PC-3 (cell line): Measurements from ENCODE around the gene SECISBP2L. TPM values are rescaled to one million over a fixed set of nuclear protein-coding genes. Genes with fewer than 3 reads are reported as not detected.
A peak's percentile ranks its signal among the peaks of the same experiment; 100 is the strongest.

Experiments
- ATAC-seq: fragments of 200-7000 bp; cut with Tn5 transposase; 2 replicates; pipeline ENCODE4 v1.9.1; 2020; ENCODE audit warnings: mild to moderate bottlenecking, moderate library complexity
- BruUV-seq: library from RNA; stranded (reverse); fragments of 400-500 nt; replicated peaks from 2 replicates; lab custom pipeline; 2021; lab: Mats Ljungman, UMichigan
- CTCF ChIA-PET: fragments of 300-600 bp; sonication (Branson Sonifier 250); formaldehyde crosslinking; loops from one replicate; lab custom pipeline; 2022; ENCODE audit warnings: antibody characterized with exemption; lab: Charles Lee
- POLR2A ChIA-PET: fragments of 300-600 bp; sonication (Branson Sonifier 250); formaldehyde crosslinking; loops from one replicate; lab custom pipeline; 2022; ENCODE audit warnings: antibody characterized with exemption; ENCODE audit not compliant: unreplicated experiment; lab: Charles Lee
- DNase-seq: peaks from one replicate; pipeline ENCODE4 v3.0.0-alpha.2; 2015
- H2AFZ ChIP-seq: fragments of 300-600 bp; sonication (generic); 2 replicates; pipeline ENCODE4 v1.6.0; 2016; ENCODE audit warnings: antibody characterized with exemption, low read length
- H3F3A ChIP-seq: fragments of 300-600 bp; sonication (generic); one replicate; pipeline ENCODE4 v1.6.0; 2017; ENCODE audit warnings: antibody characterized with exemption, low read length, control low read depth, mild to moderate bottlenecking; ENCODE audit not compliant: unreplicated experiment
- H3K27ac ChIP-seq: fragments of 300-600 bp; sonication (generic); 2 replicates; pipeline ENCODE4 v1.5.1; 2016; ENCODE audit warnings: mild to moderate bottlenecking, low read length
- H3K27me3 ChIP-seq: fragments of 300-600 bp; sonication (generic); 2 replicates; pipeline ENCODE4 v1.6.1; 2016; ENCODE audit warnings: low read length, mixed read lengths
- H3K36me3 ChIP-seq: fragments of 300-600 bp; sonication (generic); 2 replicates; pipeline ENCODE4 v1.6.1; 2016; ENCODE audit warnings: low read depth, mixed run types, low read length, mixed read lengths
- H3K4me1 ChIP-seq: fragments of 300-600 bp; sonication (generic); 2 replicates; pipeline ENCODE4 v1.5.1; 2016; ENCODE audit warnings: low read length; ENCODE audit not compliant: insufficient read depth
- H3K4me2 ChIP-seq: fragments of 300-600 bp; sonication (generic); 2 replicates; pipeline ENCODE4 v1.6.0; 2016; ENCODE audit warnings: low read length
- H3K4me3 ChIP-seq: fragments of 300-600 bp; sonication (generic); 2 replicates; pipeline ENCODE4 v1.5.1; 2016; ENCODE audit warnings: mild to moderate bottlenecking, low read length, mixed read lengths
- H3K79me2 ChIP-seq: fragments of 300-600 bp; sonication (generic); 2 replicates; pipeline ENCODE4 v1.6.1; 2017; ENCODE audit warnings: low read length, mixed read lengths
- H3K9ac ChIP-seq: fragments of 300-600 bp; sonication (generic); 2 replicates; pipeline ENCODE4 v1.6.0; 2016; ENCODE audit warnings: mild to moderate bottlenecking, low read length
- H3K9me2 ChIP-seq: fragments of 300-600 bp; sonication (generic); replicated peaks from 2 replicates; pipeline ENCODE4 v1.6.1; 2016; ENCODE audit warnings: mixed run types, low read length, mixed read lengths
- H3K9me3 ChIP-seq: fragments of 300-600 bp; sonication (generic); 2 replicates; pipeline ENCODE4 v1.6.1; 2016; ENCODE audit warnings: low read length, mixed read lengths
- H4K20me1 ChIP-seq: fragments of 300-600 bp; sonication (generic); 2 replicates; pipeline ENCODE4 v1.6.1; 2016; ENCODE audit warnings: low read length, mixed read lengths
- EZH2 ChIP-seq: fragments of 300-600 bp; sonication (generic); IDR thresholded peaks from one replicate; pipeline ENCODE4 v1.6.1; 2017; ENCODE audit warnings: antibody characterized with exemption, mild to moderate bottlenecking, low read length; ENCODE audit not compliant: unreplicated experiment
- EZH2phosphoT487 ChIP-seq: fragments of 300-600 bp; sonication (generic); IDR thresholded peaks from 2 replicates; pipeline ENCODE4 v1.6.1; 2018; ENCODE audit warnings: mild to moderate bottlenecking, antibody characterized with exemption, low read length, borderline replicate concordance
- intact Hi-C: fragments of 100-400 bp; cut with micrococcal nuclease; formaldehyde crosslinking; loops from 2 replicates; pipeline ENCODE4 v1.9.0; 2023
- total RNA-seq: library from RNA; depleted of rRNA; stranded (reverse); fragments of >200 nt; gene quantifications from 2 replicates; pipeline ENCODE4 v1.2.3, GENCODE V29; 2014
- TF ChIP-seq, protein P1 (sequence below): fragments of 300-600 bp; sonication (generic); conservative IDR thresholded peaks from 2 replicates; pipeline ENCODE4 v1.5.1; 2017; ENCODE audit warnings: antibody characterized with exemption, low read depth, mild to moderate bottlenecking, low read length

SECISBP2L gene
- total RNA-seq, 1 experiment from 2014 or later = 18.6 TPM

DNA sequence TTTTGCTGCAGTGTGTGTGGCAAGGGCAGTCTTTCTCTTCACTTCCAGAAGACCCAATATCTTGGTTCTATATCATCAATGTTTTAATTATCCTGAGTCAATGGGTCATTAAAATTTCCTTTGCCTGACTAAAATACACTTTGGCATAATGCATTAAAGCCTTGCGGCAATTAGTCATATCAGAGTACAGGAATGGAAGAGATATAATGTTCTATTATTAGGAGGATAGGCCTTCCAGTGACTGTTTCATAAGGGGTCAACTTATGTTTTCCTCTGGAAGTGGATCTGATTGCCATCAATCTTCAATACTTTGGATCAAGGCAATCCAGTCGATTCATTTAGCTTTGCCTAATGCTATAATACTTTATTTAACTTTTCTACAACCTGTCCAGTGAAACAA, 9.4 kb upstream of the SECISBP2L start:
- ChIA-PET CTCF (no interaction called here), POLR2A (no interaction called here)
- H3K4me2 ChIP-seq = no peak overlapping the region
- H3K27me3 ChIP-seq = no peaks in the 10 kb centered on the region
- H3K9ac ChIP-seq = no peak overlapping the region
- no peak for DNase-seq
- H3K27ac ChIP-seq = no peak overlapping the region
- no peaks in the 10 kb centered on the region for H3F3A ChIP-seq
- no peaks in the 10 kb centered on the region for H3K9me2 ChIP-seq
- no peaks in the 10 kb centered on the region for H4K20me1 ChIP-seq
- H2AFZ ChIP-seq = no peak overlapping the region
- BruUV-seq = no TSS peak
- intact Hi-C loops = no loop called here
- no peaks in the 10 kb centered on the region for H3K4me1 ChIP-seq
- H3K79me2 ChIP-seq = no peaks in the 10 kb centered on the region
- no peak for ATAC-seq
- no peak for TF ChIP-seq EZH2
- TF ChIP-seq, protein P1, sequence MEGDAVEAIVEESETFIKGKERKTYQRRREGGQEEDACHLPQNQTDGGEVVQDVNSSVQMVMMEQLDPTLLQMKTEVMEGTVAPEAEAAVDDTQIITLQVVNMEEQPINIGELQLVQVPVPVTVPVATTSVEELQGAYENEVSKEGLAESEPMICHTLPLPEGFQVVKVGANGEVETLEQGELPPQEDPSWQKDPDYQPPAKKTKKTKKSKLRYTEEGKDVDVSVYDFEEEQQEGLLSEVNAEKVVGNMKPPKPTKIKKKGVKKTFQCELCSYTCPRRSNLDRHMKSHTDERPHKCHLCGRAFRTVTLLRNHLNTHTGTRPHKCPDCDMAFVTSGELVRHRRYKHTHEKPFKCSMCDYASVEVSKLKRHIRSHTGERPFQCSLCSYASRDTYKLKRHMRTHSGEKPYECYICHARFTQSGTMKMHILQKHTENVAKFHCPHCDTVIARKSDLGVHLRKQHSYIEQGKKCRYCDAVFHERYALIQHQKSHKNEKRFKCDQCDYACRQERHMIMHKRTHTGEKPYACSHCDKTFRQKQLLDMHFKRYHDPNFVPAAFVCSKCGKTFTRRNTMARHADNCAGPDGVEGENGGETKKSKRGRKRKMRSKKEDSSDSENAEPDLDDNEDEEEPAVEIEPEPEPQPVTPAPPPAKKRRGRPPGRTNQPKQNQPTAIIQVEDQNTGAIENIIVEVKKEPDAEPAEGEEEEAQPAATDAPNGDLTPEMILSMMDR = no peak
- no peak for TF ChIP-seq EZH2phosphoT487
- no peak overlapping the region for H3K4me3 ChIP-seq
- no peaks in the 10 kb centered on the region for H3K9me3 ChIP-seq
- H3K36me3 ChIP-seq = no peaks in the 10 kb centered on the region

DNA sequence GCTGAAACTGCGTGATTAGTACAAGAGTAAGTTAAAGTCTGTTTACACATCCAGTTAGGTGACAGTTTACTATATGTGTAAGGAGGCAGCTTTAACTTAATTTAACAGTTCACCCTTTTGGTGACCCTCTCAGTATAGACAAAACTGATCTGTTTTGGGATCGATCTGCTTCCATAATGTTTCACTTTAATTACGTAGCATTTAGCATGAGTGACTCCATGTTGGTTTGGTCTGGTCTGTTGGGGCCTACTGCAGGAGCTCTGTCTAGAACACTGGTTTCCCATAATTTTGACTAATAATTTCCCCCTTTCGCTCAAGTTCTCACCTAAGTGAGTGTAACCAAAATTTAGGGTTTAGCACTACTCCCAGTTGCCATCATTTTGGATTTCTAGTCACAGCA, 6.4 kb upstream of the SECISBP2L start:
- Histone ChIP-seq H4K20me1 (no peaks in the 10 kb centered on the region), H3K79me2 (no peaks in the 10 kb centered on the region), H3K9me3 (no peaks in the 10 kb centered on the region), H3F3A (no peaks in the 10 kb centered on the region), H3K36me3 (no peaks in the 10 kb centered on the region), H3K27me3 (no peaks in the 10 kb centered on the region), H3K9ac (no peak overlapping the region), H3K27ac (no peak overlapping the region), H3K4me1 (no peaks in the 10 kb centered on the region), H3K9me2 (no peaks in the 10 kb centered on the region), H2AFZ (no peak overlapping the region), H3K4me3 (no peak overlapping the region), H3K4me2 (no peak overlapping the region)
- ATAC-seq (no peak), DNase-seq (no peak)
- BruUV-seq = no TSS peak
- ChIA-PET POLR2A (no interaction called here), CTCF (no interaction called here)
- TF ChIP-seq, protein P1 = no peak
- TF ChIP-seq EZH2phosphoT487 (no peak), EZH2 (no peak)
- intact Hi-C loops = no loop called here

DNA sequence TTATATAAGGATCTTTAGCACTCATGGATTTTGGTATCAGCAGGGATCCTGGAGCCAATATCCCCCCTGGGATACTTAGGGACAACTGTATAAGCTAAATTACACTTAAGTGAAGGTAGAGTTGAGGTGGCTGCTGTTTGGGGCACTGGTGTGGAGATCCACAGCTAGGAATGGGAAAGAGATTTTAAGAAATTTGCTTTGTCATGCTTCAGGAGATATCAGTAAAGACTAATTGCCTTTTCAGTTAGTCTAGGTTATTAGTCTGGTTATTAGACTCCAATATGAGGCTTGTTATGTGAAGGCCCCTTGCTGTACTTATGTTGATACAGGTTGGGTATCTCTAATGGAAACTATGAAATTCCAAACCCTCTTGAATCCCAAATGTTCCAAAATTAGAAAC, 1.2 kb upstream of the SECISBP2L start:
- Histone ChIP-seq H3K36me3 (no peaks in the 10 kb centered on the region), H3K27me3 (no peaks in the 10 kb centered on the region), H3K79me2 (peaks cover 34% of the 10 kb centered on the region), H4K20me1 (0 out of 2 replicates have a peak, but pooled peaks cover 6% of the 10 kb centered on the region), H3F3A (no peaks in the 10 kb centered on the region), H3K27ac (no peak overlapping the region), H3K9me2 (no peaks in the 10 kb centered on the region), H3K4me1 (peaks cover 15% of the 10 kb centered on the region), H3K9ac (no peak overlapping the region), H3K4me3 (no peak overlapping the region), H3K4me2 (no peak overlapping the region), H2AFZ (peak overlapping the region; percentile 23; the same call in 1 of the 2 replicates), H3K9me3 (no peaks in the 10 kb centered on the region)
- intact Hi-C loops = loop anchor here (5.0 kb wide), 2 partner anchors 100 to 185 kb away; no protein-coding TSS in a partner anchor
- TF ChIP-seq EZH2phosphoT487 = no peak
- TF ChIP-seq EZH2 = no peak
- TF ChIP-seq, protein P1 = no peak
- no TSS peak for BruUV-seq
- DNase-seq (no peak), ATAC-seq (no peak)
- ChIA-PET POLR2A (no interaction called here), CTCF (no interaction called here)
